Lung (tissue), 12 donors: ENCODE measurements around the gene NFKB1. TPM values are rescaled to one million over a fixed set of nuclear protein-coding genes. Genes with fewer than 3 reads are reported as not detected.

ENCODE experiments used
- ATAC-seq: fragments of 200-7000 bp; cut with Tn5 transposase; one replicate; pipeline ENCODE4 v1.9.1; 2020; ENCODE audit warnings: moderate number of reproducible peaks; ENCODE audit not compliant: insufficient read depth, low FRiP score
- DNase-seq, 3 donors: peaks; one replicate each; pipeline ENCODE4 v3.0.0-alpha.2; 2013 to 2017
- H3K27ac ChIP-seq, 2 donors: one replicate each; pipeline ENCODE4 v1.5.1; 2013; ENCODE audit warnings: mild to moderate bottlenecking in 2 of 2, moderate library complexity in 2 of 2, control low read depth in 1 of 2, inconsistent platforms in 1 of 2, low read depth in 1 of 2, low read length in 1 of 2
- H3K27me3 ChIP-seq, 3 donors: one replicate each; pipeline ENCODE4 v1.5.1; 2013; ENCODE audit warnings: low read length in 2 of 3; ENCODE audit not compliant: control insufficient read depth in 3 of 3, insufficient read depth in 3 of 3
- H3K36me3 ChIP-seq, 4 donors: one replicate each; pipeline ENCODE4 v1.5.1; 2013; ENCODE audit warnings: low read length in 4 of 4, mild to moderate bottlenecking in 1 of 4, moderate library complexity in 1 of 4; ENCODE audit not compliant: control insufficient read depth in 4 of 4, insufficient read depth in 4 of 4
- H3K4me1 ChIP-seq, 5 donors: one replicate each; pipeline ENCODE4 v1.5.1; 2013; ENCODE audit warnings: low read length in 5 of 5, mild to moderate bottlenecking in 2 of 5, moderate library complexity in 1 of 5; ENCODE audit not compliant: control insufficient read depth in 5 of 5, insufficient read depth in 5 of 5
- H3K4me3 ChIP-seq: one replicate; pipeline ENCODE4 v1.5.1; 2013; ENCODE audit warnings: mild to moderate bottlenecking, control low read depth, moderate library complexity
- H3K9ac ChIP-seq, 2 donors: one replicate each; pipeline ENCODE4 v1.5.1; 2013; ENCODE audit warnings: low read length in 2 of 2, control low read depth in 1 of 2; ENCODE audit not compliant: insufficient read depth in 1 of 2
- H3K9me3 ChIP-seq, 4 donors: one replicate each; pipeline ENCODE4 v1.5.1; 2013; ENCODE audit warnings: low read length in 3 of 4, mild to moderate bottlenecking in 1 of 4, moderate library complexity in 1 of 4; ENCODE audit not compliant: control insufficient read depth in 4 of 4, insufficient read depth in 3 of 4
- WGBS, 2 donors: extraction: QIAGEN DNeasy Blood & Tissue Kit; methylation state at CpG; one replicate each; pipeline ENCODE4 v1.1.7; 2013; 5-methylcytosine and 5-hydroxymethylcytosine counted together
- polyA plus RNA-seq, 2 donors: library from polyadenylated mRNA; stranded (reverse); fragments of 200-250 nt; gene quantifications; one replicate each; pipeline ENCODE4 v1.2.1, GENCODE V29; 2013
- total RNA-seq, 2 donors: library from RNA; depleted of rRNA in 1 of 2; stranded (reverse); fragments of >200 nt in 1 of 2; gene quantifications; one replicate each; pipeline ENCODE4 v1.2.1, GENCODE V29; 2014 to 2021
- TF ChIP-seq, protein P1 (sequence below): IDR thresholded peaks from 2 replicates; pipeline ENCODE4 v1.5.1; 2012; ENCODE audit warnings: mild to moderate bottlenecking; ENCODE audit errors: control extremely low read depth, extremely low read depth
- donor health status: control.
- donor health status: control.
- donor health status: Bipolar disorder and iron deficiency.
- donor health status: healthy.
- donor health status: DM: yes; HTN: yes; CAD: no.

Gene NFKB1
- total and polyA plus RNA-seq, 4 donors = 12.3 to 66.0 (median 56.7) TPM

GRCh38 chr4:102466298-102466697, 34.9 kb upstream of the NFKB1 start:
- Histone ChIP-seq H3K27me3 (no peaks in the 10 kb centered on the region), H3K36me3 (no peaks in the 10 kb centered on the region), H3K9ac (no peak overlapping the region), H3K9me3 (peaks cover 0 to 2% (median 0%) of the 10 kb centered on the region in 4 donors), H3K4me1 (no peaks in the 10 kb centered on the region), H3K27ac (no peak overlapping the region), H3K4me3 (no peak overlapping the region)
- ATAC-seq (no peak), DNase-seq (no peak)
- 82 to 90% methylated on average over 2 of the region's 2 CpGs for WGBS, 2 donors
- TF ChIP-seq, protein P1, sequence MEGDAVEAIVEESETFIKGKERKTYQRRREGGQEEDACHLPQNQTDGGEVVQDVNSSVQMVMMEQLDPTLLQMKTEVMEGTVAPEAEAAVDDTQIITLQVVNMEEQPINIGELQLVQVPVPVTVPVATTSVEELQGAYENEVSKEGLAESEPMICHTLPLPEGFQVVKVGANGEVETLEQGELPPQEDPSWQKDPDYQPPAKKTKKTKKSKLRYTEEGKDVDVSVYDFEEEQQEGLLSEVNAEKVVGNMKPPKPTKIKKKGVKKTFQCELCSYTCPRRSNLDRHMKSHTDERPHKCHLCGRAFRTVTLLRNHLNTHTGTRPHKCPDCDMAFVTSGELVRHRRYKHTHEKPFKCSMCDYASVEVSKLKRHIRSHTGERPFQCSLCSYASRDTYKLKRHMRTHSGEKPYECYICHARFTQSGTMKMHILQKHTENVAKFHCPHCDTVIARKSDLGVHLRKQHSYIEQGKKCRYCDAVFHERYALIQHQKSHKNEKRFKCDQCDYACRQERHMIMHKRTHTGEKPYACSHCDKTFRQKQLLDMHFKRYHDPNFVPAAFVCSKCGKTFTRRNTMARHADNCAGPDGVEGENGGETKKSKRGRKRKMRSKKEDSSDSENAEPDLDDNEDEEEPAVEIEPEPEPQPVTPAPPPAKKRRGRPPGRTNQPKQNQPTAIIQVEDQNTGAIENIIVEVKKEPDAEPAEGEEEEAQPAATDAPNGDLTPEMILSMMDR = no peak

GRCh38 chr4:102469806-102470205, 31.4 kb upstream of the NFKB1 start:
- TF ChIP-seq, protein P1 = no peak
- no peaks in the 10 kb centered on the region for H3K4me1 ChIP-seq
- no peak overlapping the region for H3K9ac ChIP-seq
- DNase-seq (no peak), ATAC-seq (no peak)
- 8 to 25% methylated on average over 1 of the region's 1 CpG for WGBS, 2 donors
- no peak overlapping the region for H3K27ac ChIP-seq
- H3K4me3 ChIP-seq = no peak overlapping the region
- no peaks in the 10 kb centered on the region for H3K36me3 ChIP-seq
- H3K9me3 ChIP-seq = peaks cover 0 to 3% (median under 1%) of the 10 kb centered on the region in 4 donors
- H3K27me3 ChIP-seq = no peaks in the 10 kb centered on the region

DNA sequence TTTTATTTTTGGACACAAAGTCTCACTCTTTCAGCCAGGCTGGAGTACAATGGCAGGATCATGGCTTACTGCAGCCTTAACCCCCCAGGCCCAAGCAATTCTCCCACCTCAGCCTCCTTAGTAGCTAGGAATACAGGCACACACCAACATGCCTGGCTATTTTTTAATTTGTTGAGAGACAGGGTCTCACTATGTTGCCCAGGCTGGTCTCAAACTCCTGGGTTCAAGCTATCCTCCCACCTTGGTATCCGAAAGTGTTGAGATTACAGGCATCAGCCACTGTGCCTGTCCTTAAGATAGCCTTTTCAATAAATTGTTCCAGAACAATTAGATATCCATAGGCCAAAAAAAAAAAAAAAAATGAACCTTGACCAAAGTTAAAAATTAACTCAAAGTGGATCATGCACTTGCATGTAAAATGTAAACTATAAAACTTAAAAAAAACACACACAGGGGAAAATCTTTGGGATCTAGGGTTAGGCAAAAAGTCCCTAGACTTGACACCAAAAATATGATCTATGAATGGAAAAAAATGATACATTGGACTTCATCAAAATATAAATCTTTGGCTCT, 28.6 kb upstream of the NFKB1 start:
- H3K27ac ChIP-seq = no peak overlapping the region
- no peak for ATAC-seq
- no peak overlapping the region for H3K4me3 ChIP-seq
- H3K27me3 ChIP-seq = no peaks in the 10 kb centered on the region
- no peaks in the 10 kb centered on the region for H3K36me3 ChIP-seq
- H3K4me1 ChIP-seq = no peaks in the 10 kb centered on the region
- no peak for DNase-seq
- 90 to 97% methylated on average over 1 of the region's 1 CpG for WGBS, 2 donors
- H3K9me3 ChIP-seq = peaks cover 0 to 7% (median 4%) of the 10 kb centered on the region in 4 donors
- no peak overlapping the region for H3K9ac ChIP-seq
- TF ChIP-seq, protein P1 = no peak

- no peak for DNase-seq
- TF ChIP-seq, protein P1 = no peak
- no peak overlapping the region for H3K9ac ChIP-seq
- H3K4me3 ChIP-seq = no peak overlapping the region
- ATAC-seq = no peak
- H3K27ac ChIP-seq = no peak overlapping the region
- no peaks in the 10 kb centered on the region for H3K27me3 ChIP-seq
- WGBS, 2 donors = 58 to 79% methylated on average over 1 of the region's 1 CpG
- no peaks in the 10 kb centered on the region for H3K4me1 ChIP-seq
- H3K9me3 ChIP-seq = peaks cover 0 to 10% (median 4%) of the 10 kb centered on the region in 4 donors
- no peaks in the 10 kb centered on the region for H3K36me3 ChIP-seq
Measured at GRCh38 chr4:102473476-102473875, 27.7 kb upstream of the NFKB1 start.
